MG63 (cell line): Measurements from ENCODE around the gene NDUFC2. TPM values are rescaled to one million over a fixed set of nuclear protein-coding genes. Genes with fewer than 3 reads are reported as not detected.
"Not testable (repeated sequence)": the region's sequence is repeated elsewhere in the genome, so short reads cannot be mapped to it uniquely, and the experiment has no call there.

ENCODE experiments used
- DNase-seq: peaks from one replicate; pipeline ENCODE4 v3.0.0-alpha.2; 2020
- H3K27me3 ChIP-seq: fragments of 250-450 bp; sonication (Bioruptor Pico); 2 replicates; pipeline ENCODE4 v1.5.1; 2020; ENCODE audit warnings: mild to moderate bottlenecking, moderate library complexity
- H3K36me3 ChIP-seq: fragments of 250-450 bp; sonication (Bioruptor Pico); 2 replicates; pipeline ENCODE4 v1.5.1; 2020; ENCODE audit warnings: mild to moderate bottlenecking, moderate library complexity
- H3K4me3 ChIP-seq: fragments of 250-450 bp; sonication (Bioruptor Pico); 2 replicates; pipeline ENCODE4 v1.5.1; 2020; ENCODE audit warnings: mild to moderate bottlenecking, moderate library complexity
- H3K9me3 ChIP-seq: fragments of 250-450 bp; sonication (Bioruptor Pico); 2 replicates; pipeline ENCODE4 v1.5.1; 2020; ENCODE audit warnings: mild to moderate bottlenecking, moderate library complexity
- total RNA-seq: library from RNA; depleted of rRNA; stranded (reverse); fragments of >200 nt; shearing (Covaris generic); gene quantifications from 2 replicates; pipeline ENCODE4 v1.2.3, GENCODE V29; 2014; ENCODE audit warnings: low replicate concordance

NDUFC2 gene
- total RNA-seq, 1 experiment from 2014 or later = 77.7 TPM

DNA sequence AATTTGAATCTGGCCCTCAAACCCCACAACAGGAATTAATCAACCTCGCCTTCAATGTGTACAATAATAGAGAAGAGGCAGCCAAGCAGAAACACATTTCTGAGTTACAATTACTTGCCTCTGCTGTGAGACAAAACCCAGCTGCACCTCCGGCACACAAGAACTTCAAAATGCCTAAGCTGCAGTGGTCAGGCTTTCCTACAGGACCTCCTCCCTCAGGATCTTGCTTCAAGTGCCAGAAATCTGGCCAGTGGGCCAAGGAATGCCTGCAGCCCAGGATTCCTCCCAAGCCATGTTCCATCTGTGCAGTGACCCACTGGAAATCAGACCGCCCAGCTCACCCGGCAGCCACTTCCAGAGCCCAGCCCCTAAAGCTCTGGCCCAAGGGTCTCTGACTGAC, 3.4 kb upstream of the NDUFC2 start:
- Histone ChIP-seq H3K27me3 (no peaks in the 10 kb centered on the region), H3K9me3 (no peaks in the 10 kb centered on the region), H3K4me3 (no peak overlapping the region), H3K36me3 (peaks cover 5% of the 10 kb centered on the region)
- DNase-seq = no peak

DNA sequence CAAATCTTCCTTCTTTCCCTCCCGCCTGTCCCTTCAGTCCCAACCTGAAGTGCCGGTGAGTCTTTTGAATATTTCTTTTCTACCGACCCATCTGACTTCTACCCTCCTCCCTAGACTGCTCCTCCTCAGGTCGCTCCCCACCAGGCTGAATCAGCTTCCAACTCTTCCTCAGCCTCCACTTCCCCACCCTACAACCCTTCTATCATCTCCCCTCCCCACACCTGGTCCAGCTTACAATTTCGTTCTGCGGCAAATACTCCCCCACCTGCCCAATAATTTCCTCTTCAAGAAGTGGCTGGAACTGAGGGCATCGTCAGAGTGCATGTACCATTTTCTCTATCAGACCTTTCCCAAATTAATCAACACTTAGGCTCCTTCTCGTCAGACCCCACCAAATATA, 2.5 kb upstream of the NDUFC2 start:
- Histone ChIP-seq H3K36me3 (peaks cover 10% of the 10 kb centered on the region), H3K4me3 (no peak overlapping the region), H3K9me3 (no peaks in the 10 kb centered on the region), H3K27me3 (no peaks in the 10 kb centered on the region)
- no peak for DNase-seq

GRCh38 chr11:78081583-78081982, 1.9 kb upstream of the NDUFC2 start:
- H3K27me3 ChIP-seq = no peaks in the 10 kb centered on the region
- H3K9me3 ChIP-seq = no peaks in the 10 kb centered on the region
- peaks cover 13% of the 10 kb centered on the region for H3K36me3 ChIP-seq
- DNase-seq = no peak
- H3K4me3 ChIP-seq = no peak overlapping the region

DNA sequence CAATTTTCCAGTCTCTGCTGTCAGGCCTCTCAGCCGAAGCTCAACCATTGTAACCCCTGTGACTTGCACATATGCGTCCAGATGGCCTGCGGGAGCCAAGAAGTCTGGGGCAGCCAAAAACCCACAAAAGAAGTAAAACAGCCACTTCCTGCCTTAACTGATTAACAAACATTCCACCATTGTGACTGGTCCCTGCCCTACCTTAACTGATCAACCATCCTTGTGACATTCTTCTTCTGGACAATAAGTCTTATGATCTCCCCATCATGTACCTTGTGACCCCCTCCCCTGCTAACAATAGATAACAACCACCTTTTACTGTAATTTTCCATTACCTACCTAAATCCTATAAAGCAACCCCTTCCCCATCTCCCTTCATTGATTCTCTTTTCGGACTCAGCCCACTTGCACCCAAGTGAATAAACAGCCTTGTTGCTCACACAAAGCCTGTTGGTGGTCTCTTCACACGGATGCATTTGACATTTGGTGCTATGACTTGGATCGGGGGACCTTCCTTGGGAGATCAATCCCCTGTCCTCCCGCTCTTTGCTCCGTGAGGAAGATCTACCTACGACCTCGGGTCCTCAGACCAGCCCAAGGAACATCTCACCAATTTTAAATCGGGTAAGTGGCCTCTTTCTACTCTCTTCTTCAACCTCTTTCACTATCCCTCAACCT, 1.3 kb upstream of the NDUFC2 start:
- H3K27me3 ChIP-seq = no peaks in the 10 kb centered on the region
- DNase-seq = no peak
- peaks cover 13% of the 10 kb centered on the region for H3K36me3 ChIP-seq
- no peaks in the 10 kb centered on the region for H3K9me3 ChIP-seq
- H3K4me3 ChIP-seq = no peak overlapping the region

GRCh38 chr11:78080084-78080817, 589 bp upstream of the NDUFC2 start:
- Histone ChIP-seq H3K27me3 (no peaks in the 10 kb centered on the region), H3K36me3 (peaks cover 13% of the 10 kb centered on the region), H3K4me3 (peak overlapping the region; percentile 97), H3K9me3 (no peaks in the 10 kb centered on the region)
- DNase-seq = no peak

GRCh38 chr11:78078218-78079167, 1.2 kb downstream of the NDUFC2 start:
- no peak for DNase-seq
- Histone ChIP-seq H3K27me3 (no peaks in the 10 kb centered on the region), H3K9me3 (no peaks in the 10 kb centered on the region), H3K4me3 (peak overlapping the region; percentile 97), H3K36me3 (peaks cover 13% of the 10 kb centered on the region)

GRCh38 chr11:78077592-78077991, 2.1 kb downstream of the NDUFC2 start:
- DNase-seq, H3K9me3 ChIP-seq, H3K27me3 ChIP-seq: not testable (repeated sequence)
- 0 out of 2 replicates have a peak overlapping the region, but pooled peaks have one; percentile 6 for H3K4me3 ChIP-seq
- peaks cover 17% of the 10 kb centered on the region for H3K36me3 ChIP-seq

DNA sequence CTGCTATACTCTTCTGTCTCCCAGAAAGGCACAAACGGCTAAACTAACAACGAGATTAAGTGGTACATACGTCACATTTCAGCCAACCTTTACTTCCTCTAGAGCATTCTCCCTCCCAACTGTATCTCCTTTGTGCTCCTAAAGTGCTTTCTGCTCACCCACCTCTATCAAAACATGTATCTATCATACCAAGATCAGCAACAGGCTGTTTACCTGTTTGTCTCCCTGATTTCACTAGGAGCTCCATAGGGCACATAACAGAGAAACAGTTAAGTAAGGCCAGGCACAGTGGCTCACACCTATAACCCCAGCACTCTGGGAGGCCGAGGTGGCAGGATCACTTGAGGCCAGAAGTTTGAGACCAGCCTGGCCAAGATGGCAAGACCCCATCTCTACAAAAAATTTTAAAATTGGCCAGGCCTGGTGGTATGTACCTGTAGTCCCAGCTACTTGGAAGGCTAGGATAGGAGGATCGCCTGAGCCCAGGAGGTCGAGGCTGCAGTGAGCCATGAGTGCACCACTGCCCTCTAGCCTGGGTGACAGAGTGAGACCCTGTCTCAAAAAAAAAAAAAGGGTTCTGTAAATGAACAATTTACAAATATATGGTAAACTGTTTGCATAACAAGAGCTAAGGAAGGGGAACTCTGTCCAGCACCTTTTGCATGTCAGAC, 2.8 kb downstream of the NDUFC2 start:
- Histone ChIP-seq H3K36me3 (peaks cover 23% of the 10 kb centered on the region), H3K27me3 (no peaks in the 10 kb centered on the region), H3K9me3 (no peaks in the 10 kb centered on the region), H3K4me3 (no peak overlapping the region)
- DNase-seq = no peak

DNA sequence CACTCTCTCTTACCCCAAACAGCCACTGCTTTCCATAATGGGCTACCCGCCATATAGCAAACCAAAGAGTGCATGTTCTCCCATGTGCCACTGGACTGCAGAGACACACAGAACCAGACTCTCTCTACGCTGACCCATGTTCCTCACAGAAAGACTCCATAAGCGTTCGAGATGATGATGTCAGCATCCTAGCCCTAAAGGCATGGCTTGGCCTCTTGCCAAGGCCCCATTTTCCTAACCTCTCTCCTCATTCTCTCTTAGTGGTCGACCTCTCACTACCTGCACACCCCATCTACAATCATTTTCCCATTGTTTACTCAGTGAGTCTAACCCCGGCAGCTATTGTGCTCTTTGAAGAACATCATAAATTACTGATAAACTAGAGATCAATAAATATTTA, 4.9 kb downstream of the NDUFC2 start:
- Histone ChIP-seq H3K4me3 (no peak overlapping the region), H3K36me3 (peaks cover 39% of the 10 kb centered on the region)
- no peak for DNase-seq

DNA sequence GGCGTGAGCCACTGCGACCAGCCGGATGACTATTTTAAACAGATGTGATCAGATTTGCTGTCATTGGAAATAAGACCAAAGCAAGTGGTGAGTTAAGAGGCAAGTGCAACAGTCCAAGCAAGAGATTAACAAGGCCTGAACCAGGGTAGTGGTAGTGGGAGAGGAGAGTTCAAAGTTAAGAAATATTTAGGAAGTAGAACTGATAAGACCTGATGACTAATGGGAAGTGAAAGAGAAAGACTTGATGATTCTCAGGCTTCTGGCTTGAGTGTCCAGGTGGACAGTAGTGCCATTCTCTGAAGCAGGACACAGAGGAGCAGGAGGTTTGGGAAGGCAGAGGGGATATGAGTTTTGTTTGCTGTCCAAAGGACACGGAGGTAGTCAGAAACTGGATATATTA, 7.2 kb downstream of the NDUFC2 start:
- Histone ChIP-seq H3K9me3 (no peaks in the 10 kb centered on the region), H3K27me3 (no peaks in the 10 kb centered on the region), H3K36me3 (peaks cover 48% of the 10 kb centered on the region), H3K4me3 (no peak overlapping the region)
- DNase-seq = no peak

More for the DNA sequence above, 4.9 kb downstream of the NDUFC2 start:
- Histone ChIP-seq H3K27me3 (no peaks in the 10 kb centered on the region), H3K9me3 (no peaks in the 10 kb centered on the region)

GRCh38 chr11:78071717-78072116, 7.9 kb downstream of the NDUFC2 start:
- no peak overlapping the region for H3K4me3 ChIP-seq
- no peak for DNase-seq
- no peaks in the 10 kb centered on the region for H3K27me3 ChIP-seq
- H3K9me3 ChIP-seq = no peaks in the 10 kb centered on the region
- H3K36me3 ChIP-seq = peaks cover 49% of the 10 kb centered on the region

DNA sequence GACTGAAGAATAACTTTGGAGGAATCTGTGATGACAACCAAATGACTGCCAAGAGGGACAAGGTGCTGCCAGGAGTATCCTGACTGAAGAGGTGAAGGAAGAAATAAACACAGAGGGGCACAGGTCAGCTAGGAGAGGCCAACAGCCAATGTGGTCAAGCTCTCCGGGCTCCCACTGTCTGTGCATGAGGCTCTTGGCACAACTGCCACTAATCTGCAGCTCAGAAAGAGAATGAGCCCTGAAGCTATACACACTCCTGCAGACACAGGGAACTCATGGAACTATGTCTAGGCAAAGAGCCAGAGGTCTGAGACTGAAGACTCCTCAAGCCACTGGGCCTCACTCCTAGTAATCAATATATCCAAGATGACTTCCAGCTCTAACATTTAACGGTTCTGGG, 9.0 kb downstream of the NDUFC2 start:
- H3K4me3 ChIP-seq = no peak overlapping the region
- no peak for DNase-seq
- H3K27me3 ChIP-seq = no peaks in the 10 kb centered on the region
- no peaks in the 10 kb centered on the region for H3K9me3 ChIP-seq
- peaks cover 49% of the 10 kb centered on the region for H3K36me3 ChIP-seq

DNA sequence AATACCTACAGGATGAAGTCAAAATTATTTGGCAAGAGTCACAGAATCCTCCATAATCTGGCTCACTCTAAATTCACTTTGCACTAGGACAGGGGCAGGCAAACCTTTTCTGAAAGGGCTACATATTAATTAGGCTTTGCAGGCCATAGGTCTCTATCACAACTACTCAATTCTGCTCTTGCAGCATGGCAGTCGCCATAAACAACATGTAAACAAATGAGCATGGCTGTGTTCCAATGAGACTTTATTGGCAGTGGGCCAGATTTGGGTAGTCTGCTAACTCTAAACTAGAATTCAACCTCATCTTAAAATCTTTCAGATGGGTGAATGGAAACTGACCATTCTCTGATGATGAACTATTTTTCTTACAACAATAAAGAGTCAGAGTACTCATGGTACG, 10.2 kb downstream of the NDUFC2 start:
- Histone ChIP-seq H3K27me3 (no peaks in the 10 kb centered on the region), H3K4me3 (no peak overlapping the region), H3K36me3 (peaks cover 49% of the 10 kb centered on the region), H3K9me3 (no peaks in the 10 kb centered on the region)
- DNase-seq = no peak

- Histone ChIP-seq H3K9me3 (no peaks in the 10 kb centered on the region), H3K36me3 (peaks cover 44% of the 10 kb centered on the region), H3K4me3 (no peak overlapping the region), H3K27me3 (no peaks in the 10 kb centered on the region)
- no peak for DNase-seq
Measured at GRCh38 chr11:78067704-78068103, 12.0 kb downstream of the NDUFC2 start.

DNA sequence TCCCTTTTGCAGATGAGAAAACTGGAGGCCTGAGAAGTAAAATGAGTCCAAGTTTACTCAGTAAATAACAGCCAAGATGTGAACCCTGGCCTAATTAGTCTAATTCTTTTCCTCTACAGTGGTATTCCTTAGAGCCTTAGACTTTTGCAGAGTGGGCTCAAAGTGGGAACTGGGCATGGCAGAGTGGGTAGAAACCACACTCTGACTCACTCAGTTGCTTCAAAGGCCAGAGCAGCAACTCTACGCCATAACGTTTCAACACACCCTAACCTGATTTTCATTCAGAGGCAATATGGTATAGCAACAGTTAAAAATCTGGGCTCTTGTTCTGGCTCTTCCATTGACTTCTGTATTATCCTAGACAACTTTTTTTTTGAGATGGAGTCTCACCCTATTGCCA, 13.2 kb downstream of the NDUFC2 start:
- H3K4me3 ChIP-seq = no peak overlapping the region
- no peaks in the 10 kb centered on the region for H3K9me3 ChIP-seq
- no peaks in the 10 kb centered on the region for H3K27me3 ChIP-seq
- peaks cover 35% of the 10 kb centered on the region for H3K36me3 ChIP-seq
- no peak for DNase-seq

- peaks cover 27% of the 10 kb centered on the region for H3K36me3 ChIP-seq
Measured at GRCh38 chr11:78065203-78065602, 14.5 kb downstream of the NDUFC2 start.

More at GRCh38 chr11:78065203-78065602, 14.5 kb downstream of the NDUFC2 start:
- Histone ChIP-seq H3K4me3 (no peak overlapping the region), H3K27me3 (no peaks in the 10 kb centered on the region), H3K9me3 (no peaks in the 10 kb centered on the region)
- DNase-seq = no peak
